WTC11 (cell line): ENCODE data around the gene VASN. TPM values are rescaled to one million over a fixed set of nuclear protein-coding genes. Genes with fewer than 3 reads are reported as not detected.

Source experiments
- ATAC-seq: fragments of 200-7000 bp; cut with Tn5 transposase; 2 replicates; pipeline ENCODE4 v1.10.0; 2021; ENCODE audit warnings: mild to moderate bottlenecking, moderate library complexity
- CTCF ChIA-PET: fragments of 300-600 bp; sonication (Branson Sonifier 250); formaldehyde crosslinking; loops from one replicate; lab custom pipeline; 2021; ENCODE audit warnings: antibody characterized with exemption; lab: Charles Lee
- POLR2A ChIA-PET: fragments of 350-600 bp; sonication (Branson Sonifier 250); formaldehyde crosslinking; loops from one replicate; lab custom pipeline; 2021; ENCODE audit warnings: antibody characterized with exemption; lab: Charles Lee
- DNase-seq: peaks from one replicate; pipeline ENCODE4 v3.0.0; 2021; ENCODE audit warnings: low spot score
- H3K27ac Mint-ChIP-seq: 2 replicates; pipeline ENCODE4 v1.8.0; 2021; ENCODE audit warnings: mixed read lengths
- H3K27me3 Mint-ChIP-seq: 2 replicates; pipeline ENCODE4 v1.8.0; 2021; ENCODE audit warnings: low read depth, mild to moderate bottlenecking, moderate library complexity, mixed read lengths
- H3K36me3 Mint-ChIP-seq: 2 replicates; pipeline ENCODE4 v1.8.0; 2021; ENCODE audit warnings: mixed read lengths
- H3K4me1 Mint-ChIP-seq: 2 replicates; pipeline ENCODE4 v1.8.0; 2022; ENCODE audit warnings: mixed read lengths
- H3K4me3 Mint-ChIP-seq: 2 replicates; pipeline ENCODE4 v1.8.0; 2021; ENCODE audit warnings: mild to moderate bottlenecking, moderate library complexity, mixed read lengths
- H3K9me3 Mint-ChIP-seq: 2 replicates; pipeline ENCODE4 v1.8.0; 2021; ENCODE audit warnings: mixed read lengths
- FOXK1 ChIP-seq: sonication (generic); formaldehyde crosslinking; IDR thresholded peaks from 2 replicates; pipeline ENCODE4 v1.8.0; 2022; ENCODE audit warnings: mild to moderate bottlenecking, moderate library complexity, missing genetic modification reagents
- FOXP1 ChIP-seq: sonication (generic); formaldehyde crosslinking; IDR thresholded peaks from 2 replicates; pipeline ENCODE4 v1.8.0; 2022; ENCODE audit warnings: missing genetic modification reagents, mild to moderate bottlenecking, moderate library complexity, borderline replicate concordance
- GABPB1 ChIP-seq: sonication (generic); formaldehyde crosslinking; IDR thresholded peaks from 2 replicates; pipeline ENCODE4 v1.8.1; 2023; ENCODE audit warnings: mild to moderate bottlenecking, missing genetic modification reagents
- GTF2I ChIP-seq: fragments of 250-450 bp; sonication (Bioruptor Pico); conservative IDR thresholded peaks from 2 replicates; pipeline ENCODE4 v1.4.0; 2021; ENCODE audit warnings: mild to moderate bottlenecking
- JAZF1 ChIP-seq: fragments of 250-450 bp; sonication (Bioruptor Pico); IDR thresholded peaks from 2 replicates; pipeline ENCODE4 v1.9.0; 2021; ENCODE audit warnings: moderate library complexity, mild to moderate bottlenecking, inconsistent platforms
- NR3C1 ChIP-seq: sonication (generic); formaldehyde crosslinking; conservative IDR thresholded peaks from 2 replicates; pipeline ENCODE4 v1.8.1; 2023; ENCODE audit warnings: low read depth, mild to moderate bottlenecking, missing genetic modification reagents
- OVOL2 ChIP-seq: fragments of 250-450 bp; sonication (Bioruptor Pico); IDR thresholded peaks from 2 replicates; pipeline ENCODE4 v1.9.0; 2021; ENCODE audit warnings: mild to moderate bottlenecking, borderline replicate concordance
- RORB ChIP-seq: fragments of 250-450 bp; sonication (Bioruptor Pico); IDR thresholded peaks from 2 replicates; pipeline ENCODE4 v1.9.0; 2021; ENCODE audit warnings: mild to moderate bottlenecking
- TP53 ChIP-seq: sonication (generic); formaldehyde crosslinking; IDR thresholded peaks from 2 replicates; pipeline ENCODE4 v1.8.1; 2023; ENCODE audit warnings: mild to moderate bottlenecking, missing genetic modification reagents
- ZNF671 ChIP-seq: fragments of 250-450 bp; sonication (Bioruptor Pico); IDR thresholded peaks from 2 replicates; pipeline ENCODE4 v1.8.0; 2021; ENCODE audit warnings: mild to moderate bottlenecking
- total RNA-seq: library from RNA; stranded (reverse); gene quantifications from 3 replicates; pipeline ENCODE4 v1.2.3, GENCODE V29; 2021
- TF ChIP-seq, protein P1 (sequence below): sonication (generic); formaldehyde crosslinking; IDR thresholded peaks from 2 replicates; pipeline ENCODE4 v1.8.1; 2023; ENCODE audit warnings: mild to moderate bottlenecking, missing genetic modification reagents
- TF ChIP-seq, protein P2 (sequence below): fragments of 200-600 bp; IDR thresholded peaks from 2 replicates; pipeline ENCODE4 v1.8.0; 2022; ENCODE audit warnings: antibody characterized with exemption
- TF ChIP-seq, protein P3 (sequence below): fragments of 250-450 bp; sonication (Bioruptor Pico); IDR thresholded peaks from 2 replicates; pipeline ENCODE4 v1.9.0; 2021; ENCODE audit warnings: mild to moderate bottlenecking
- TF ChIP-seq, protein P4 (sequence below): sonication (generic); formaldehyde crosslinking; IDR thresholded peaks from 2 replicates; pipeline ENCODE4 v1.8.1; 2022; ENCODE audit warnings: mild to moderate bottlenecking, missing genetic modification reagents, moderate library complexity, borderline replicate concordance
- TF ChIP-seq, protein P5 (sequence below): sonication (generic); formaldehyde crosslinking; IDR thresholded peaks from 2 replicates; pipeline ENCODE4 v1.8.1; 2023; ENCODE audit warnings: mild to moderate bottlenecking, moderate library complexity, missing genetic modification reagents

The VASN gene
- total RNA-seq, 1 experiment from 2014 or later: 8.0 TPM

DNA sequence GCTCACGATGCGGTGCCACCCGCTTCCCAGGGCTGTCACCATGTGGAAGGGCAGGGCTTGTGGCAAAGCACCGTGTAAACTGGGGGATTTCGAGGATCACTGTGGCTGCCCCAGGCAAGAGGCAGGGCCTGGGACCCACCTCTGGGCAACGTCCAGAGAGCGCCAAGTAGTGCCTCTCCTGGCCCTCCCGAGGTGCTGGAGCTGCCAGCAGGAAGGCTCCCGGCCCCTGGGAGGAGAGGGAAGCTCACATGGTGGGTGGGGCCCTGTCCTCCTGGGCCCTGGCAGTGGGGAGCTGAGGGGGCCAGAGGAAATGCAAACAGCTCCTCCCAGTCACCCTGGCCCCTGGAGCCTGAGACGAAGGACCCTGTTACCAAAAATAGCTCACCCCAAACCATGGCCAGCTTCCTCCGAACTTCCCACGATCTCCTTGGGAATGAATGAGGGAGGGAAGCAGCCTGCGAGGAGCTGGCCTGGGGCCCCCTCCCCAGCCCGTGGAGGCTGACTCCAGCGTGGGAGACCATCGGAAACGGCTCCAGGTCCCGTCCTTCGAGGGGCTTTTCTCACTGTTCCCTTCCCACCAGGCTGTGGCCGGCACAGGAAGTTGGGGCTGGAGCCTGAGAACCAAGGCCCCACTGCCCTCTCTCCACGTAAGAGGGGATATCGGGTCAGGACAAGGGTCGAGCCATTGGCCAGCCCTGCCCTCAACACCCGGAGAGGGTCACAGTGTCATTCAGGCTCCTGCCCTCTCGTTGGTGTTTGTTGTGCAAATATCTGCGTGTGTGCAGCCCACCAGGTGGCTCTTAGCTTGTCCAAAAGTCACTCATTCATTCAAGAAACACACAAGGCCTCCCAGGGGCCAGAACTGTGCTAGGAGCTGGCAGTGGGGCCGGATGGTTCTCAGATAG, 17.7 kb downstream of the VASN start:
- ATAC-seq (no peak), DNase-seq (peak; percentile 14)
- no peaks in the 10 kb centered on the region for H3K9me3 Mint-ChIP-seq
- CTCF ChIA-PET: interaction anchor here (0.7 to 9.6 kb wide), 16 partner anchors 11 to 136 kb away, joined by 3 to 316 read pairs (median 6); partner anchors contain the start of gene PAM16
- H3K36me3 Mint-ChIP-seq: no peaks in the 10 kb centered on the region
- no peak overlapping the region for H3K4me3 Mint-ChIP-seq
- TF ChIP-seq RORB (CRISPR knock-in tag) (no peak), NR3C1 (CRISPR knock-in tag) (no peak), OVOL2 (CRISPR knock-in tag) (no peak), FOXK1 (CRISPR knock-in tag) (no peak), TP53 (CRISPR knock-in tag) (no peak), GABPB1 (CRISPR knock-in tag) (no peak), ZNF671 (CRISPR knock-in tag) (no peak), JAZF1 (CRISPR knock-in tag) (no peak), GTF2I (CRISPR knock-in tag) (no peak)
- TF ChIP-seq, protein P1, sequence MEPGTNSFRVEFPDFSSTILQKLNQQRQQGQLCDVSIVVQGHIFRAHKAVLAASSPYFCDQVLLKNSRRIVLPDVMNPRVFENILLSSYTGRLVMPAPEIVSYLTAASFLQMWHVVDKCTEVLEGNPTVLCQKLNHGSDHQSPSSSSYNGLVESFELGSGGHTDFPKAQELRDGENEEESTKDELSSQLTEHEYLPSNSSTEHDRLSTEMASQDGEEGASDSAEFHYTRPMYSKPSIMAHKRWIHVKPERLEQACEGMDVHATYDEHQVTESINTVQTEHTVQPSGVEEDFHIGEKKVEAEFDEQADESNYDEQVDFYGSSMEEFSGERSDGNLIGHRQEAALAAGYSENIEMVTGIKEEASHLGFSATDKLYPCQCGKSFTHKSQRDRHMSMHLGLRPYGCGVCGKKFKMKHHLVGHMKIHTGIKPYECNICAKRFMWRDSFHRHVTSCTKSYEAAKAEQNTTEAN: no peak
- TF ChIP-seq, protein P2, sequence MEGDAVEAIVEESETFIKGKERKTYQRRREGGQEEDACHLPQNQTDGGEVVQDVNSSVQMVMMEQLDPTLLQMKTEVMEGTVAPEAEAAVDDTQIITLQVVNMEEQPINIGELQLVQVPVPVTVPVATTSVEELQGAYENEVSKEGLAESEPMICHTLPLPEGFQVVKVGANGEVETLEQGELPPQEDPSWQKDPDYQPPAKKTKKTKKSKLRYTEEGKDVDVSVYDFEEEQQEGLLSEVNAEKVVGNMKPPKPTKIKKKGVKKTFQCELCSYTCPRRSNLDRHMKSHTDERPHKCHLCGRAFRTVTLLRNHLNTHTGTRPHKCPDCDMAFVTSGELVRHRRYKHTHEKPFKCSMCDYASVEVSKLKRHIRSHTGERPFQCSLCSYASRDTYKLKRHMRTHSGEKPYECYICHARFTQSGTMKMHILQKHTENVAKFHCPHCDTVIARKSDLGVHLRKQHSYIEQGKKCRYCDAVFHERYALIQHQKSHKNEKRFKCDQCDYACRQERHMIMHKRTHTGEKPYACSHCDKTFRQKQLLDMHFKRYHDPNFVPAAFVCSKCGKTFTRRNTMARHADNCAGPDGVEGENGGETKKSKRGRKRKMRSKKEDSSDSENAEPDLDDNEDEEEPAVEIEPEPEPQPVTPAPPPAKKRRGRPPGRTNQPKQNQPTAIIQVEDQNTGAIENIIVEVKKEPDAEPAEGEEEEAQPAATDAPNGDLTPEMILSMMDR: no peak
- TF ChIP-seq, protein P3, sequence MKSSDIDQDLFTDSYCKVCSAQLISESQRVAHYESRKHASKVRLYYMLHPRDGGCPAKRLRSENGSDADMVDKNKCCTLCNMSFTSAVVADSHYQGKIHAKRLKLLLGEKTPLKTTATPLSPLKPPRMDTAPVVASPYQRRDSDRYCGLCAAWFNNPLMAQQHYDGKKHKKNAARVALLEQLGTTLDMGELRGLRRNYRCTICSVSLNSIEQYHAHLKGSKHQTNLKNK (CRISPR knock-in tag): no peak
- TF ChIP-seq, protein P4, sequence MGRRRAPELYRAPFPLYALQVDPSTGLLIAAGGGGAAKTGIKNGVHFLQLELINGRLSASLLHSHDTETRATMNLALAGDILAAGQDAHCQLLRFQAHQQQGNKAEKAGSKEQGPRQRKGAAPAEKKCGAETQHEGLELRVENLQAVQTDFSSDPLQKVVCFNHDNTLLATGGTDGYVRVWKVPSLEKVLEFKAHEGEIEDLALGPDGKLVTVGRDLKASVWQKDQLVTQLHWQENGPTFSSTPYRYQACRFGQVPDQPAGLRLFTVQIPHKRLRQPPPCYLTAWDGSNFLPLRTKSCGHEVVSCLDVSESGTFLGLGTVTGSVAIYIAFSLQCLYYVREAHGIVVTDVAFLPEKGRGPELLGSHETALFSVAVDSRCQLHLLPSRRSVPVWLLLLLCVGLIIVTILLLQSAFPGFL (CRISPR knock-in tag): no peak
- TF ChIP-seq, protein P5, sequence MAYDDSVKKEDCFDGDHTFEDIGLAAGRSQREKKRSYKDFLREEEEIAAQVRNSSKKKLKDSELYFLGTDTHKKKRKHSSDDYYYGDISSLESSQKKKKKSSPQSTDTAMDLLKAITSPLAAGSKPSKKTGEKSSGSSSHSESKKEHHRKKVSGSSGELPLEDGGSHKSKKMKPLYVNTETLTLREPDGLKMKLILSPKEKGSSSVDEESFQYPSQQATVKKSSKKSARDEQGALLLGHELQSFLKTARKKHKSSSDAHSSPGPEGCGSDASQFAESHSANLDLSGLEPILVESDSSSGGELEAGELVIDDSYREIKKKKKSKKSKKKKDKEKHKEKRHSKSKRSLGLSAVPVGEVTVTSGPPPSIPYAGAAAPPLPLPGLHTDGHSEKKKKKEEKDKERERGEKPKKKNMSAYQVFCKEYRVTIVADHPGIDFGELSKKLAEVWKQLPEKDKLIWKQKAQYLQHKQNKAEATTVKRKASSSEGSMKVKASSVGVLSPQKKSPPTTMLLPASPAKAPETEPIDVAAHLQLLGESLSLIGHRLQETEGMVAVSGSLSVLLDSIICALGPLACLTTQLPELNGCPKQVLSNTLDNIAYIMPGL: no peak
- no peaks in the 10 kb centered on the region for H3K27me3 Mint-ChIP-seq
- H3K4me1 Mint-ChIP-seq: peaks cover 45% of the 10 kb centered on the region
- POLR2A ChIA-PET: interaction anchor here (0.8 to 1.6 kb wide), 5 partner anchors 9 to 20 kb away, joined by 3 to 5 read pairs (median 4); no protein-coding TSS in a partner anchor
- H3K27ac Mint-ChIP-seq: peak overlapping the region; percentile 63

DNA sequence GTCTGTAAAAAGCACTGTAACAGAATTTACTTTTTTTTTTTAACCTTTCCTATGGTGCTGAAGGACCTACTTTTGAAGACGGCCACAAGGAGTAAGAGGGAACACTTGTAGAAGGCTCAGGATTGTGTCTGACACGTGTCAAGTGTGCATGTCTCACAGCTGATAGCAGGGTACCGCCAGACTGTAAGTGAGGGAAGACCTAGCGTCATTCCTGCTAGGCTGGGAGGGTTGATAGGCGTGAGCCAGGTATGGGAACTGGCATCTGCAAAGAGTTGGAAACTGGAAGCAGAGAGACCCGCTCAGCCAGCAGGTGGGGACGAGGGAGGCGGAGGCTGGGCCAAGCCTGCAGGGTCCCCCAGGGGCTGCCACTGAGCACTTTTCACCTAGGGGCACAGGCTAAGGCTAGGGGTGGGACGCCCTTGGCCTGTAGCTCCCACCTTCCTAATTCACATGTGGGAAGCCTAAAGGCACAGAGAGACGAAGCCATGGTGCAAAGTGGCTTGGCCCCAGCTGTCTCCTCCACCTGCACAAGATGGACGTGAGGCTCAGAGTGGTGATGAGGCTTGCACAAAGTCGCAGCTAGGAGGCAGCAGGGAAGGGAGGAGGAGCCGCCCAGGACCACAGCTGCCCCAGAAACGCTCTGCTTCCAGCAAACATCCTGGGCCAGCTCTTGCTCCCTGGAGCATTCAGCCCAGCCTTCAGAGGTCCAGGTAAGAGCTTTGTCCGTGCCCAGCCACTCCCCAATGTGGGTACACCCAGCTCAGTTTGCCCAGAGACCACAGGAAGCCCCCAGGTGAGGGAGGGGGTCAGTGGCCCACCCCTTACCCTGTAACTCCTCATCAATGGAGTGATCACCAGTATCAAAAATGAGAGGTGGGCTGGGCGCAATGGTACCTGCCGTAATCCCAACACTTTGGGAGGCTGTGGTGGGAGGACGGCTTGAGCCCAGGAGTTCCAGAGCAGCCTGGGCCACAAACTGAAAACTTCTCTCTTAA, 18.9 kb downstream of the VASN start:
- ATAC-seq: peak; percentile 17
- no peaks in the 10 kb centered on the region for H3K27me3 Mint-ChIP-seq
- CTCF ChIA-PET: interaction anchor here (0.5 to 9.6 kb wide), 19 partner anchors 9 to 431 kb away, joined by 3 to 316 read pairs (median 6); partner anchors contain the start of genes PAM16 and TFAP4
- POLR2A ChIA-PET: interaction anchor here (0.6 to 3.2 kb wide), 5 partner anchors 9 to 278 kb away, joined by 3 to 25 read pairs (median 3); no protein-coding TSS in a partner anchor
- H3K4me1 Mint-ChIP-seq: peaks cover 48% of the 10 kb centered on the region
- TF ChIP-seq, protein P4 (CRISPR knock-in tag): no peak
- 0 out of 2 replicates have a peak, but pooled peaks have one; percentile 39 for TF ChIP-seq FOXP1 (CRISPR knock-in tag)
- peak; percentile 62 for DNase-seq
- no peak overlapping the region for H3K4me3 Mint-ChIP-seq
- peak overlapping the region; percentile 83 for H3K27ac Mint-ChIP-seq
- no peaks in the 10 kb centered on the region for H3K9me3 Mint-ChIP-seq
- peaks cover 1% of the 10 kb centered on the region; the same call in 1 of the 2 replicates for H3K36me3 Mint-ChIP-seq
